D721Med (cell line): ENCODE data around the gene KRT74.

ENCODE experiments used
- DNase-seq: peaks from one replicate; pipeline ENCODE4 v3.0.0; 2011; ENCODE audit warnings: low spot score; ENCODE audit not compliant: insufficient read length
- FAIRE-seq: peaks from 2 replicates; lab custom pipeline; 2011; peaks lifted over from hg19 to GRCh38; lab: Jason Lieb, UNC
- CTCF ChIP-seq: IDR thresholded peaks from 2 replicates; pipeline ENCODE4 v1.5.1; 2012; ENCODE audit warnings: mild to moderate bottlenecking, control low read depth; ENCODE audit not compliant: insufficient read depth; ENCODE audit errors: missing control alignments

KRT74 gene

GRCh38 chr12:52581481-52581880, 7.8 kb upstream of the KRT74 start:
- no peak for DNase-seq
- no peak for TF ChIP-seq CTCF
- no peak for FAIRE-seq

GRCh38 chr12:52581066-52581465, 7.4 kb upstream of the KRT74 start:
- DNase-seq (no peak), FAIRE-seq (no peak)
- no peak for TF ChIP-seq CTCF

GRCh38 chr12:52580496-52580895, 6.9 kb upstream of the KRT74 start:
- no peak for DNase-seq
- FAIRE-seq = no peak
- TF ChIP-seq CTCF = no peak

GRCh38 chr12:52579468-52580465, 6.1 kb upstream of the KRT74 start:
- no peak for DNase-seq
- FAIRE-seq = no peak
- no peak for TF ChIP-seq CTCF

GRCh38 chr12:52578469-52578868, 4.8 kb upstream of the KRT74 start:
- DNase-seq (no peak), FAIRE-seq (no peak)
- no peak for TF ChIP-seq CTCF

GRCh38 chr12:52577316-52577715, 3.7 kb upstream of the KRT74 start:
- FAIRE-seq = no peak
- TF ChIP-seq CTCF = no peak

GRCh38 chr12:52575948-52576347, 2.3 kb upstream of the KRT74 start:
- FAIRE-seq (no peak), DNase-seq (no peak)
- TF ChIP-seq CTCF = no peak

More at GRCh38 chr12:52577316-52577715, 3.7 kb upstream of the KRT74 start:
- DNase-seq = no peak
